Large intestine (tissue), 3 donors: ENCODE results near the gene EPC1. TPM values are rescaled to one million over a fixed set of nuclear protein-coding genes. Genes with fewer than 3 reads are reported as not detected.

Experiments
- DNase-seq, 2 donors: peaks; one replicate each; pipeline versions ENCODE4 v3.0.0 to v3.0.0-alpha.2; 2013
- H3K27ac ChIP-seq: one replicate; pipeline ENCODE4 v1.5.1; 2013; ENCODE audit warnings: low read length
- H3K27me3 ChIP-seq: 2 replicates; pipeline ENCODE4 v1.6.1; 2013; ENCODE audit warnings: low read length; ENCODE audit not compliant: control insufficient read depth, insufficient read depth
- H3K36me3 ChIP-seq: 2 replicates; pipeline ENCODE4 v1.6.1; 2013; ENCODE audit warnings: low read length; ENCODE audit not compliant: control insufficient read depth, insufficient read depth
- H3K4me1 ChIP-seq: one replicate; pipeline ENCODE4 v1.6.1; 2013; ENCODE audit warnings: low read length; ENCODE audit not compliant: control insufficient read depth, insufficient read depth
- H3K4me3 ChIP-seq: one replicate; pipeline ENCODE4 v1.5.1; 2013; ENCODE audit warnings: low read length
- H3K9me3 ChIP-seq: one replicate; pipeline ENCODE4 v1.6.1; 2013; ENCODE audit warnings: mild to moderate bottlenecking, low read depth, low read length, moderate library complexity; ENCODE audit not compliant: control insufficient read depth
- WGBS: methylation state at CpG from one replicate; pipeline ENCODE4 v1.1.5; 2013; ENCODE audit warnings: low lambda C conversion rate; ENCODE audit not compliant: insufficient coverage; 5-methylcytosine and 5-hydroxymethylcytosine counted together
- polyA plus RNA-seq: library from polyadenylated mRNA; unstranded; fragments of 120-200 nt; gene quantifications from one replicate; pipeline ENCODE4 v1.2.1, GENCODE V29; 2013

The EPC1 gene
- polyA plus RNA-seq, 1 donor, result 41.3 TPM

GRCh38 chr10:32379950-32380551, 33.1 kb upstream of the EPC1 start:
- WGBS, result no CpG with 5 or more reads among the region's 7 CpGs
- peak in 1 of 2 donors; percentile 42 for DNase-seq

GRCh38 chr10:32379318-32379949, 32.5 kb upstream of the EPC1 start:
- H3K4me3 ChIP-seq, result peak overlapping the region; percentile 72
- no peaks in the 10 kb centered on the region for H3K27me3 ChIP-seq
- H3K36me3 ChIP-seq, result no peaks in the 10 kb centered on the region
- H3K27ac ChIP-seq, result peak overlapping the region; percentile 79
- DNase-seq, result peak in 1 of 2 donors; percentile 73
- no peaks in the 10 kb centered on the region for H3K4me1 ChIP-seq
- WGBS, result 5% methylated on average over 8 of the region's 10 CpGs
- H3K9me3 ChIP-seq, result no peaks in the 10 kb centered on the region

More at GRCh38 chr10:32379950-32380551, 33.1 kb upstream of the EPC1 start:
- no peaks in the 10 kb centered on the region for H3K27me3 ChIP-seq
- H3K36me3 ChIP-seq, result no peaks in the 10 kb centered on the region
- peak overlapping the region; percentile 79 for H3K27ac ChIP-seq
- no peaks in the 10 kb centered on the region for H3K9me3 ChIP-seq
- H3K4me1 ChIP-seq, result no peaks in the 10 kb centered on the region
- H3K4me3 ChIP-seq, result no peak overlapping the region

- H3K27me3 ChIP-seq, result no peaks in the 10 kb centered on the region
- WGBS, result 0% methylated on average over 7 of the region's 19 CpGs
- H3K9me3 ChIP-seq, result no peaks in the 10 kb centered on the region
These were observed 31.7 kb upstream of the EPC1 start for GRCh38 chr10:32378363-32379317.

GRCh38 chr10:32377458-32378259, 30.7 kb upstream of the EPC1 start:
- 0% methylated on average over 6 of the region's 6 CpGs for WGBS
- DNase-seq, result peak in 1 of 2 donors; percentile 76

More at GRCh38 chr10:32378363-32379317, 31.7 kb upstream of the EPC1 start:
- peak; percentile 93 to 95 for DNase-seq
- H3K4me1 ChIP-seq, result no peaks in the 10 kb centered on the region
- peak overlapping the region; percentile 72 for H3K4me3 ChIP-seq
- peak overlapping the region; percentile 79 for H3K27ac ChIP-seq
- H3K36me3 ChIP-seq, result no peaks in the 10 kb centered on the region

GRCh38 chr10:32376771-32377170, 29.8 kb upstream of the EPC1 start:
- Histone ChIP-seq H3K27me3 (no peaks in the 10 kb centered on the region), H3K4me1 (no peaks in the 10 kb centered on the region), H3K9me3 (no peaks in the 10 kb centered on the region), H3K27ac (peak overlapping the region; percentile 79), H3K4me3 (peak overlapping the region; percentile 72), H3K36me3 (no peaks in the 10 kb centered on the region)
- DNase-seq, result peak in 1 of 2 donors; percentile 20
- 7% methylated on average over 3 of the region's 3 CpGs for WGBS

More at GRCh38 chr10:32377458-32378259, 30.7 kb upstream of the EPC1 start:
- no peaks in the 10 kb centered on the region for H3K4me1 ChIP-seq
- H3K36me3 ChIP-seq, result no peaks in the 10 kb centered on the region
- peak overlapping the region; percentile 79 for H3K27ac ChIP-seq
- no peaks in the 10 kb centered on the region for H3K9me3 ChIP-seq
- H3K4me3 ChIP-seq, result peak overlapping the region; percentile 72
- H3K27me3 ChIP-seq, result no peaks in the 10 kb centered on the region

- Histone ChIP-seq H3K27ac (no peak overlapping the region), H3K9me3 (no peaks in the 10 kb centered on the region), H3K4me3 (peak overlapping the region; percentile 72), H3K27me3 (no peaks in the 10 kb centered on the region), H3K4me1 (no peaks in the 10 kb centered on the region), H3K36me3 (no peaks in the 10 kb centered on the region)
- DNase-seq, result no peak
- WGBS, result 80% methylated on average over 1 of the region's 1 CpG
These were observed 29.1 kb upstream of the EPC1 start for GRCh38 chr10:32376097-32376496.

GRCh38 chr10:32375631-32376030, 28.7 kb upstream of the EPC1 start:
- no peaks in the 10 kb centered on the region for H3K4me1 ChIP-seq
- H3K27ac ChIP-seq, result no peak overlapping the region
- no peaks in the 10 kb centered on the region for H3K27me3 ChIP-seq
- no peak overlapping the region for H3K4me3 ChIP-seq
- DNase-seq, result no peak
- H3K36me3 ChIP-seq, result no peaks in the 10 kb centered on the region
- H3K9me3 ChIP-seq, result no peaks in the 10 kb centered on the region

- no peak for DNase-seq
- no peaks in the 10 kb centered on the region for H3K9me3 ChIP-seq
- H3K36me3 ChIP-seq, result no peaks in the 10 kb centered on the region
- H3K4me3 ChIP-seq, result no peak overlapping the region
- WGBS, result 67% methylated on average over 1 of the region's 1 CpG
- H3K27ac ChIP-seq, result no peak overlapping the region
- no peaks in the 10 kb centered on the region for H3K4me1 ChIP-seq
- no peaks in the 10 kb centered on the region for H3K27me3 ChIP-seq
These were observed 27.6 kb upstream of the EPC1 start for GRCh38 chr10:32374605-32375004.

- Histone ChIP-seq H3K27me3 (no peaks in the 10 kb centered on the region), H3K9me3 (no peaks in the 10 kb centered on the region), H3K4me3 (no peak overlapping the region), H3K4me1 (no peaks in the 10 kb centered on the region), H3K27ac (no peak overlapping the region), H3K36me3 (no peaks in the 10 kb centered on the region)
- WGBS, result no CpG with 5 or more reads among the region's 2 CpGs
- no peak for DNase-seq
These were observed 26.5 kb upstream of the EPC1 start for GRCh38 chr10:32373496-32373895.

- no peak overlapping the region for H3K4me3 ChIP-seq
- H3K9me3 ChIP-seq, result no peaks in the 10 kb centered on the region
- no peak for DNase-seq
- H3K27ac ChIP-seq, result no peak overlapping the region
- no peaks in the 10 kb centered on the region for H3K36me3 ChIP-seq
- H3K27me3 ChIP-seq, result no peaks in the 10 kb centered on the region
- H3K4me1 ChIP-seq, result no peaks in the 10 kb centered on the region
These were observed 26.1 kb upstream of the EPC1 start for GRCh38 chr10:32373031-32373430.
